GM19240 (cell line): ENCODE measurements around the gene REEP1.

ENCODE experiments used
- DNase-seq: peaks from one replicate; pipeline ENCODE4 v3.0.0; 2011; ENCODE audit warnings: low spot score; ENCODE audit not compliant: insufficient read length

REEP1 gene

DNA sequence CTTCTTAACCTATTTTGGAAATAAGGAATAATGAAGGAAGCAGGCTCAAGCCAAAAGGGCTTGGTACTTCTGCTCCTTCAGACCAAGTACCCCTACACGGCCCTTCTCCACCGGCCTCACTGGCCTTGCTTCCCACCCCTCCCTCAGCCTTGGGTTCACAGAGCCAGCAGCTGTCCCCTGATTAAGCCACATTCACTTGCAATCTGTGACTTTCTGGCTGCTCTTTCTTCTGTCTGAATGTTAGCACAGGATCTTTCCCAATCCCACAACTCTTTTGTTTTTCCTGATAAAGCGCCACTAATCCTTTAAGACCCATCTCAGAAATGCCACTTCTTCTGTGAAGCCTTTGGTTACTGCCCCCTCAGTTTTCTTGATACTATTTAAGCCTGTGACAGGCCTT is 52.4 kb downstream of the REEP1 start:
- DNase-seq = no peak

DNA sequence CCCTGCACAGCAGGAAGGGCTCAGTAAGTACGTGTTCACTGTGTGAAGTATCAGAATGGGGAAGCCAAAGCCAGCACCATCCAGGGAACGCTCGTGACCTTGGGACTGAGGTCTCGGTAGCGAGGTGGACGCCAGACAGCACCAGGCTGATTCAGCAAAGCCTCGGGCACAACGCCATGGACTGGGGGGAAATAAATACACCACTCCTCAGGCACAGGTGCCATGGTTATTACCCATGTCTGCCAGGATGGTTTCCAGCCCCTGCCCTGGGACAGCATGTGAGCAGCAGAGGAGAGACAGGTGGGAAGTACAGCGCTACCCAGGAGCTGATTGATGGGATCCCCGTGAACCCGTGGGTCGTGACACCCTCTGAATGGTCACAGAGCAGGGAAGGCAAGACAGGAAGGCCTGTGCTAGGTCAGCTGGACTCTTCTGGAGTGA is 53.0 kb downstream of the REEP1 start:
- no peak for DNase-seq

DNA sequence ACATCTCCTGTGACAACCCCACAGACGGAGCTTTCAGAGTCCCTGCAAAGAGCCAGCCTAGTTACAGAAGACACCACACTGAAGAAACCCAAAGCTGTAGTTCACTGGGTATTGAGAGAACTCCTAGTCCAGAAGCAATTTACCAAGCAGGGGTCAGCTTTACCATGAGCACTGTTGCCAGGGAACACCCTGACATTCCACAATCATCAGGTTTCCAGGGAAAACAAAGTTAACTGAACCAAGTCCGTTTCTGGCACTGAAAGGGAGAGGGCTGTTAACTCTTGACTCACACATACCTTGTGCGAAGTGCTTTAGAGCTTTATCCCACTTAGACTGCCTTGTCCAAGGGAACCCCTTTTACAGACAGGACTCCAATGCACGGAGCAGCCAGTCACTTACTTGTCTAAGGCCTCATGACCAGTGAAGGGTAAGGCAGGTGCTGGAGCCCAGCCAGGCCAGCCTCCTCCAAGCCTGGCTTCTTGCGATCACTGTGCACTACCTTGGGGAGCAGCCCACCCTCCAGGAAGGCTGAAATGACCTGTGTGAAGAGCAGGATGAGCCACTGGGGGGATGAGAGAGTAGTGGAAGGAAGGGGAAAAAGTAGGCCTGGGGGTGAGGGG is 53.9 kb downstream of the REEP1 start:
- DNase-seq = no peak

DNA sequence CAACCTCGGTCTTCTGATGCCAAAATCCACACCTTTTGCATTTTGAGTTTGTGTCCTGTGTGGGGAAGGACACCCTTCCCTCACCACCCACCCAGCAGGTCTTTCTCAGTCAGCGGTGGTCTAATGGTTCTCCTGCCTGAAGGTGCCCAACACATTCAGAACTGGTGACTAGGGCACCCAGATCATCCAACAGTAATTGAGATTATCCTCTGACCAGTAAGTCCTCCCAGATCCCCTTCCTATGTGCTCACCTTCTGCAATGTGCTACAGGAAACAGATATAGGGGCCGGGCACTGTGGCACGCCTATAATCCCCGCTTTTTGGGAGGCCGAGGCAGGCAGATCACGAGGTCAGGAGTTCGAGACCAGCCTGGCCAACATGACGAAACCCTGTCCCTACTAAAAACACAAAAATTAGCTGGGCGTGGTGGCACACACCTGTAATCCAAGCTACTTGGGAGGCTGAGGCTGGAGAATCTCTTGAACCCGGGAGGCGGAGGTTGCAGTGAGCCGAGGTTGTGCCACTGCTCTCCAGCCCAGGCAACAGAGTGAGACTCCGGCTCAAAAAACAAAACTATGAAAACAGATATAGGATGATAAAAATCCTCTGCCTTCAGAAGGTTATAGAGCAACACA is 56.2 kb downstream of the REEP1 start:
- no peak for DNase-seq

DNA sequence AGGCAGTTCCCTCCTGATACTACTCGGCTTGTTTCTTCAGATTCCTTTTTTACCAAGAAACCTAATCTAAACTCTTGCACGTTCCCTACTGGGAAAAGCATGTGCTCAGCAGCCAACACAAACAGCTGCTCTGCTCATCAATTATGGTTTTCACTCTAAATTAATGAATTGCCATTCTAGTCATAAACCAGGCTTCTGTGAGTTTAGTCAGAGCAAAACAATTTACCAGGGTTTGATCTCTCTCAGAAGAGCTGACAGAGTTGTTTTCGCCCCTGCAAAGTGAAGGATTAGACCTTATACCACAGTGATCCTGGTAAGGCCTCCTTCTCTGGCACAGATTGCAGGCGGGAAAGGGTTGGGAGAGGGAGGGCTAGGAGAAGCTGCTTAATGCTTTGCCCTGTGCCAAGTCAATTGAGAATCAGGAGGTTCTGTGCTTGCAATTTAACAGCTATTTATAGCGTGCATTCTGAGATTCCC is 57.2 kb downstream of the REEP1 start:
- DNase-seq = no peak

DNA sequence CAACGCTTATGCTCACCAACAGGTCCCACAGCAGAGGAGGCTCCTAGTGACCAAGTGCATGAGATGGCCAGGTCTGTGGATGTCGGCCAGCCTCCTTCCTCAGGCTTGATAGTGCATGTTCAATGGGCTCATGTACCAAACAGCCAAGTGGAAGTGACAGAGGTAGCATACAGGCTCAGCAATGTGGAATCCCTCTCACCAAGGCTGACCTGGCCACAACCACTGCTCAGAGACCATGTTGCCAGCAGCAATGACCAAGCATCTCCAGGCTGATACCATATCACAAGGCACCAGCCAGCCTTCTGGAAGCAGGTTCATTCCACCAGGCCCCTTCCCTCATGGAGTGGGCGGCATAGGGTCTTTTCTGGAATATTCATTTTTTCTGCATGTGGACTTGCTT is 61.5 kb downstream of the REEP1 start:
- DNase-seq = no peak

DNA sequence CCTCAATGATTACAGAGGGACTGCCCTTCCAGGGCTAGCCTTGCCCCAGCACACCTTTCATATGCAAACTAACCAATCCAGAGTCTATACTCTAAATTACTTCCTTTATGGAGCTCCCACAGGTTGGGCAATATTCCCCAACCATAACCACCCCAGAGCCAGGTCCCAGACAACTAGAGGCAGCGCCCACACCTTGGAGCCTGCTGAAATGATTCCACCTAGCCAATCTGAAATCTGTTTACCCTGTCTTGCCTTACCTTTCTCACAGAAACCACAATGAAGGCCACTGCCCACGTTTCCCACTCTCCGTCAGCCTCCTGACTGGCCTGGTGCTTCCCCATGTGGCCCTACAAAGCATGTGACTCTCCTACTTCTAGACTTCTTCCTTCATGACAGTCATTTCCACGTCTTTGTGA is 62.0 kb downstream of the REEP1 start:
- DNase-seq = no peak

DNA sequence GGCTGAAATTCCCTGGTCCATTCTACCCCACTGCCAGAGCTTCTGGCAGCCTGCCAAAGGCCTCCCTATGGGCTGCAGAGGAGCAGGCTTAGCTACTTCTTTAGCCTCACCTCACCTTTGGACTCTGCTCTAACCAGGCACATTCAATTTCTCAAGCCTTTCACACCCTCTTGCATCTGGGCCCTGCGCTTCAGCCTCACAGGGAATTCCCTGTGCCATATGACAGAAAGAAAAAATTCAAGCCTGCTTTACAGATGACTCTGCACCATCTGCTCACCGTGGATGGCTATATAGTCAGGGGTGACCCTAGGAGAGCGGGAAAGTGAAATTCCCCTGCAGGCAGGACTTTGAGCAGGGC is 62.5 kb downstream of the REEP1 start:
- no peak for DNase-seq

DNA sequence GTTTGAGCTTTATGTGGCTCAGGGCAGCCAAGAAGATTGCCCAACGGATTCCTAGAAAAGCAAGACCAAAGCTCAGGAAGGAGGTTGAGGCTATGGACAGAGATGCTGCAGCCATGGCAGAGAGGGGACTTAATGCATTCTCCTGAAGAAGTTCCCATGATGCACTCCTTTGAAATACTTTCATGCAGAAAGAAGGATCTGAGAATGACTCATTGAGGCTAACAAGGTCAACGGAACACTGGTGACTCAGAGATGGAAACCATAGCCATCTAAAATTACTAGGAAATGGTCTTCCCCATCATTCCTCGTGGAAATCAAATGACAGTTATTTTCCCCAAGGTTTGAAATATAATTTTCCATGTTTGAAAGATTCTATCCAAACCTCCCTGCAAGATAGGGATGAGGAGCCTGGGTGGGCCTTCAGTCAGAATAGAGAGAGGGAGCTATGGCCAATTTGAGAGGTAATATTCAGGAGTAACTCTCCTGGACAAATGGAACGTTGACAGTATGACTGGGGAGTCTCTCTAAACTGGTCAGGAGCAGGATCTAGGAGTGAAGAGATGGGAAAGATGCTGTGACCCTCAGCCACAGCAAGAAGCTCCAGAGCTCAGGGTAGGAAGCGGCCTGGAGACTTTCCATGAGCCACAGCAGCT is 63.0 kb downstream of the REEP1 start:
- no peak for DNase-seq

DNA sequence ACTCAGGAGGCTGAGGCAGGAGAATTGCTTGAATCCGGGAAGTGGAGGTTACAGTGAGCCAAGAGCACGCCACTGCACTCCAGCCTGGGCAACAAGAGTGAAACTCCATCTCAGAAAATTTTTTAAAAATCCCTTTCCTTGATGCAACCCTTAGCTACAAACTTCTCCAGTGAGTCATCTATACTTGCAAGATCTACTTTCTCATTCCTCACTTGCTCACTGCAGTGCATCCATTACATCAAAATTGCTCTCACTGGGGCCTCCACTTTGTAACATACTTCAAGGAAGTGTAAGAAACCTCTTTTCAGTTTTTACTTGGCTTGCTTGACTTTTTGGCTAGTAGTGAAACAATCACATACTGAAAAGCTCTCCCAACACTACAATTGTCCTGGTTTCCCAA is 65.3 kb downstream of the REEP1 start:
- no peak for DNase-seq

DNA sequence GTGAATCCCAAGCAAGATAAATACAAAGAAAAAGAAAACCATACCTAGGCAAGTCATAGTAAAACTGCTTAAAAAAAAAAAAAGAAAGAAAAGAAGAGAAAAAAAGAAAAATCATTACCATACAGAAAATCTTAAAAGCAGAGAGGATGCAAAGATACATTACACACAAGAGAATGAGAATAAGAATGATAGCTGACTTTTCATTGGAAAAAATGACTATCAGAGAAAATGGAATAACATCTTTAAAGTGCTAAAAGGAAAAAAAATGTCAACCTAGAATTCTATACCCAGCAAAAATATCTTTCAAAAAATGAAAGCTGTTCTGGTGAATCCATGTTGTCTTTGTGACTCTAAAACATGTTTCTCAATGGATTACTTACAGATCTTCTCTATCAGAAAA is 66.2 kb downstream of the REEP1 start:
- no peak for DNase-seq

DNA sequence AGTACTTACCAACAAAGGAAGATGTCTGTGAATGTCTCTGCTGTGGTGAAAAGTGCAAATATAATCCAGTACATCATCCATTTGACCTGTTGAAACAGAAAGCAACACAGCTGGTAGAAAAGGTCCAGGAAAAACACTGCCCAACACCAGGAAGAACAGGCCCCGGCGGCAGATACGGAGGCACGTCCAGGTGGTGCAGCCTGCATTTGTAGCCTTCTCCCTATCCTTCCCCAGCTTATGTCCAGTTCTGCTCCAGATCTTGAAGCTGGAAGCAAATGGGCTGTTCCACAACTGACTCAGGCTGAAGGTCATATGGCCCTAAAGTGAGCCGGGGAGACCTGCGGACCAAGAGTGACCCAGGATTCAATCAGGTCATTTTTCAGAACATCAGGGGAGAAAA is 73.5 kb downstream of the REEP1 start:
- DNase-seq = no peak

DNA sequence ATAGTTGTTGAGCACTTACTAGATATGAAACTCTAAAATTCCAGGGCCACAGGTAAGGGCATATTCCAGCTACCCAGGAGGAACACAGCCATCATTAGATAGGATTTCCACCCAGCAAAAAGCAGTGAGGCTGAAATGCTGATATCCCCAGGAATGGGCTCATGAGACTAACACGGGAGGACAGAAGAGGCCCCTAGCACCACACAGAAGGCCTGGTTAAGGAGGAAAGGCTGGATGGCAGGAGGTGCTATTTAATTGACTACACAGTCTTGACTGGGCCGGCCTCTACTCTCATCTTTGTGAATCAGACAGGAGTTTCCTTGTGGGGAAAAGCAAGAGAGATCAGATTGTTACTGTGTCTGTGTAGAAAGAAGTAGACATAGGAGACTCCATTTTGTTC is 76.4 kb downstream of the REEP1 start:
- DNase-seq = no peak

DNA sequence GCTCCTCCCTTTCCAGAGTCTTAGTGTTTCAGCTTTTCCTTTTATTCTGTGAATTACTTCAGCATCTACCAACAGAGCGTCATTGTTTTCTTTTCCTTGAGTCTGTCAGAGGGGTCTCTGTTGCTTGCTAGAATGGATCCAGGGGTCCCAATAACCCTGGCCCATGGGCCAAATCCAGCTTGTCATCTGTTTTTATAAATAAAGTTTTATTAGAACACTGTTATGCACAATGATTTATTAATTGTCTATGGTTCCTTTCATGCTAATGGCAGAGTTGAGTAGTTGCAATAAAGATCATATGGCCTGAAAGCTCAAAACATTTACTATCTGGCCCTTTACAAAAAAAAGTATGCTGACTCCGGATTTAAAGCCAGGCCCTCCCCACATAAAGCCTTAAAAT is 79.3 kb downstream of the REEP1 start:
- DNase-seq = no peak

DNA sequence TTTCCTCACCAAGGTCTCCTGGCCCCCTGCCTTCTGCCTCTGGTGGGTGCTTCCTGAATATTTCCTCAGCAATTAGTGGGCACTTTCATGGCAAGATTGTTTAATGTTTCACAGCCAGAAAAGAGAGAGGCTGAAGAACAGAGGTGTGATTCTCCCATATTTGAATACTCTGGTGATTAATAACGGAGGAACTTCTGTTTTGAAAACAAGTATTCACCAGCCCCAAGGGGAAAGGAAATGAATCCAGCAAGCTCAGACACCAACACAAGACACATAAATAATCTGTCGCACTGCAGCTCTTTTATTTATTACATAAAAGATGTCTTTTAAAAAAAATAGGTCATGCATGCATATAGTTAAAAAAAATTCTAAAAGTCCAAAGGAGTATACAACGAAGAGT is 80.4 kb downstream of the REEP1 start:
- DNase-seq = no peak

DNA sequence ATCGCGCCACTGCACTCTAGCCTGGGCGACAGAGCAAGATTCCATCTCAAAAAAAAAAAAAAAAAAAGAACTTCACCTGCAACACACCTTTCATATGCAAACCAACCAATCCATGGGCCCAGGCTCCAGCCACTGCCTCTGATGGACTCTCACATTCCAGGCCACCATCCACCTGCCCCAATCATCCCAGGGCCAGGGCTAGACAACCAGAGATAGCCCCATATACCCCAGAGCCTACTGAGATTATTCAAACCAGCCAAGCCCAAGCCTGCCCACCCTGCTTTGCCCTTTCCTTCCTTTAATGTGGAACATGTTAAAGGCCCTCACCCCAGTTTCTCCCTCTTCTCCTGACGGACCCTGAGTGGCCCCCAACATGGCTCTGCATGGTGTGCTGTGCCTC is 81.1 kb downstream of the REEP1 start:
- no peak for DNase-seq

DNA sequence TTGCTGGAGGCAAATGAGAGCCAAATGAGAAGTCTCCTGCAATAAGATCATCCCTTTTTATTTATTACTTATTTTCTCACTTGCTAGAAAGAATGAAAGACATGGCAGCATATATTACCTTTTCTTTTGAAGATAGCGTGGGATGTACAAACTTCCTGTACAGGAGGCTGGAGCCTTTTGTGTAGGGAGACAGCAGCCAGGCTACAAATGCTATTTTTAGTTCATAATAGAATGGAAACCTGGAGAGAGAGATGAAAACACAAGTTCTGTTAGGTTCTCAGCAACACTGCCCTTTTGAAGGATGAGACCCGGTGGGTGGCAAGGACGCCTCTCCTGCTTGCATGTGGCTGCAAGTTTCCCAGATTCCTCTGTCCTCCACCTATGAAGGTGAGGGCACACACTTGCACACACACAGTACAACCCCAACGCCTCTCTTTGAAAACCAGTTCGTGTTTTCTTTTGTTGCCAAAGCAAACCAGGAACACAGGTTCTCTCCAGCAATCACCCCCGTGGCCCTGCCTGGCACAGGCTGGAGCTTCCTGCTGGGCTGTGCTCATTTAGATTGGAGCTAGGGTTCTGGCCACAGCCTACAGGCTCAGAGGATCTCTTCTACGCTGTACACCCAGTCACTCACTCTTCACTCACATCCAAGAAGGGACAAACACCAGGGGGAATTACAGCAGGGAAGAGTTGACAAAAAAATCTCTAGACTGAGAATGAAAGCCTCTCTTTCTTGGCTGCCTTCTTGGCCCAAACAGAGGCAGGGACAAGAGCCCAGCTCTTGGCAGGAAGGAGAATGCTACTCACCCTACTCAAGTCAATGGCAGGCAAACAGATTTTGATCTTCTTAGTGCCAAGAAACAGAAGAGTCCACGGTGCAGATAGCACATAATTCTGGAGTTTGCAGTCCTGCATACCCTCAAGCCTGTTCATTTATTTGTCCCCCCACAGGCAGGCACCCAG is 82.6 kb downstream of the REEP1 start:
- no peak for DNase-seq

DNA sequence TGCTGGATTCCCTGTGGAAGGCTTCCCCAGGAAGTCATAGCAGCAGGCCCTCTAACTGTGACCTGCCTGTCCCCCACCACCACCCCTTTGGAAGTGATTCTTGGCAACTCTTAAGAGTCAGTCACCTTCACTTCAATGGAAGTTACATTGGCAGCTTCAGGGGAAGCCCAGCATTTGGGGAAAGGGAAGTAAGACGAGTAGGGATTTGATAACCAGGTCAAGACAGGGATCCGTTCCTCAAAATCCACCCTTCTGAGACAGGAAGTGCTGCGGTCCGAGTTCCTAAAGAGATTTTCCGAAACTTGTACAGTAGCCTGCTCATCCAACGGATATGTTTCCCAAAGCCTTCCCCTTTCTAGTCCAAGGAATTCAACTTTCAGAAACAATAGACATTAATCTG is 84.0 kb downstream of the REEP1 start:
- no peak for DNase-seq

DNA sequence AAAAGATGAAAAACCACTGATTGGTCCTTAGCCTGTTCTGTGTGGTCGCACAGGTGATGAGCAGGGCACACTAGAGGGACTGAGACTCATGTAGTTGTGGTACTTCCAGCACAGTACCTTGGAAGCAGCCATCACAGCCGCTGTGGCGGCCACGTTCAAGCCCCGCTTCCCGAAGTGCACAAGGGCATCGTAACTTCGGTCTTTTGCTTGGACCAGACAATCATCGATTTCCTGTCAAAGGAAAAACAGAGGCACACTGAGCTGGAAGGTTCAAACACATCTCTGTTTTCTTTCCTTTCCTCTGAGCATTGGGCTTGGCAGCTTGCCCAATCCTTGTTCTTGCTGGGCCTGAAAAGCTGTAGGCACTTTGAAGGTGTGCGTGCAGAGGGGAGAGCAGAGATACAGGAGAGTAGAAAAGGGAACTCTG is 85.6 kb downstream of the REEP1 start:
- DNase-seq = no peak

DNA sequence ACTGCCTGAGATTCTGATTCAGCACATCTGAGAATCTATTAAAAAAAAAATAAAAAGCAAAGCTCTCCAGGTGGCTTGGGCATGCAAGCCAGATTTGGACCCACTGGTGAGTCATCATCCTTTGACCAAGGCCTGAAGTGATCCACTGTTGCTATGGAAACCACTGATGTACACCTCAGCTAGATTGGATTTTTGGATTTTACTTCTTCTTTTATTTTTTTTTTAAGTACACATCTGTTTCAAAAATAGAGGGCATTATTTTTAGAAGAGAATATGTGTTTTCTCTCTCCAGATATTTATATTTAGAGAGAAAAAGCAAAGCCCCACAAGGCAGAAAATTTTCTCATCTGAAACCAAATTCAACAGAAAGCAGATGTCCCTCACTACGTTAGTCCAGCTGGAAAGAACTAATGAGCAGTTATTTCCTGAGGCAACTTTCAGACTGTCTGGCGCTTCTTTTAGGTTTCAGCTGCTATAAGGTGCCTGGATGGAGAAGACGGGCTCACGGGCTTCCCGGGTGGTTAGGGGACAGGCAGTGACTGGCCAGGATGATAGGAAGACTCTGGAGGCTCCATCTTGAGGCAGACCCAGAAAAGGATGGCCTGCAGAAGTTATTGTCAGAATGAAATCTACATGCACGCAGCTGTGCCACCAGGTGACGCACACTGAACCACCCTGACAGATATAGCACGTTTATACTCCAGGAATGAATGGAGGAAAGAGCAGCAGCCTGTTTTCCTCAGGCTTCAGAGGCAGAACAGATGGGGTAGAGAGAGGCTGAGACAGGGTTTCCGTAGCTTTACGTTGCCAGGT is 87.6 kb downstream of the REEP1 start:
- DNase-seq = no peak

DNA sequence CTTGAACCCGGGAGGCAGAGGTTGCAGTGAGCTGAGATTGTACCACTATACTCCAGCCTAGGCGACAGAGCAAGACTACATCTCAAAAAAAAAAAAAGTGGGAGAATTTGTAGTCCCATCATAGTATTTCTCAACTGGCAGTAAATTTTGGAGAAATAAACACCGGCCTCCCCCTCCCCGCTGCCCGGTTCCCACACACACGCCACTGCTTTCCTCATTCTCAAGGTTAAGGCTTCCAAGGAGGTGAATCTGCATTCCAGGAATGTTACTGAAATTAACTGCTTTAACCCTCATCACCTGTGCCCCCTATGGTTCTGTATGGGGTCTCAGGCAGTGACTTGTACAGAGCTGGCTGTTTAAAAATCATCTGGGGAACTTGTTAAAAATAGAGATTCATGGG is 88.2 kb downstream of the REEP1 start:
- DNase-seq = no peak
